AG09319 (cell line): Measurements from ENCODE around the gene ELOVL7.

Experiments used
- DNase-seq: peaks from one replicate; pipeline ENCODE4 v3.0.0-alpha.2; 2010; ENCODE audit warnings: low read depth; ENCODE audit errors: extremely low read depth
- CTCF ChIP-seq: IDR thresholded peaks from 2 replicates; pipeline ENCODE4 v1.5.1; 2011; ENCODE audit warnings: low read depth, mild to moderate bottlenecking, inconsistent platforms, low read length, moderate library complexity

The ELOVL7 gene

GRCh38 chr5:60846298-60846697 lies 2.2 kb upstream of the ELOVL7 start:
- DNase-seq, result no peak
- no peak for TF ChIP-seq CTCF

GRCh38 chr5:60843386-60843935 lies 608 bp downstream of the ELOVL7 start:
- no peak for DNase-seq
- TF ChIP-seq CTCF, result no peak

- DNase-seq, result no peak
- TF ChIP-seq CTCF, result no peak
These were observed 1.1 kb downstream of the ELOVL7 start for GRCh38 chr5:60842871-60843385.

- DNase-seq, result no peak
- TF ChIP-seq CTCF, result no peak
These were observed 2.7 kb downstream of the ELOVL7 start for GRCh38 chr5:60841361-60841760.

GRCh38 chr5:60836131-60836530 lies 7.9 kb downstream of the ELOVL7 start:
- no peak for TF ChIP-seq CTCF
- no peak for DNase-seq

- DNase-seq, result no peak
- no peak for TF ChIP-seq CTCF
These were observed 8.5 kb downstream of the ELOVL7 start for GRCh38 chr5:60835554-60835953.

GRCh38 chr5:60833520-60833919 lies 10.5 kb downstream of the ELOVL7 start:
- no peak for DNase-seq
- no peak for TF ChIP-seq CTCF
